ENCODE results near the gene FEM1B. TPM values are rescaled to one million over a fixed set of nuclear protein-coding genes. Genes with fewer than 3 reads are reported as not detected.

FEM1B gene
- total and polyA plus RNA-seq, 2 of the 8 experiments (the other 6 are each of a cell fraction or from before 2014, with no cell fraction given) = 36.1 to 83.8 TPM

- no peak for TF ChIP-seq MAFK (IDR thresholded peaks at IDR 0.05; ENCODE audit: low read depth, low read length)
- no peak for TF ChIP-seq POLR2A (IDR thresholded peaks at IDR 0.05; ENCODE audit: control extremely low read depth in 1 of 2, low read depth in 2 of 2, low read length in 2 of 2)
- TF ChIP-seq HDAC2 (IDR thresholded peaks at IDR 0.05; ENCODE audit: borderline replicate concordance in 1 of 2, low read depth in 2 of 2, low read length in 2 of 2) = no peak
- TF ChIP-seq E2F6 (IDR thresholded peaks at IDR 0.05) = no peak
- no peak for TF ChIP-seq EZH2 (IDR thresholded peaks at IDR 0.05; ENCODE audit: low read depth, low read length, severe bottlenecking)
Measured at GRCh38 chr15:68284616-68285258, 7.2 kb downstream of the FEM1B start (continued).

Data from H1 (cell line).